Left hindlimb (tissue), 1 donor: Measurements from ENCODE around the gene MRGPRD.

Source experiments
- DNase-seq: peaks from one replicate; pipeline ENCODE4 v3.0.0-alpha.2; 2018

MRGPRD gene

GRCh38 chr11:68930991-68931855 is 49.6 kb downstream of the MRGPRD start:
- DNase-seq, result no peak
